ENCODE data around the gene F10. TPM values are rescaled to one million over a fixed set of nuclear protein-coding genes. Genes with fewer than 3 reads are reported as not detected.

Gene F10
- total and polyA plus RNA-seq, 2 of the 13 experiments (the other 11 are each of a cell fraction or from before 2014, with no cell fraction given): 58.4 to 237 TPM

- TF ChIP-seq ZFP36 (IDR thresholded peaks at IDR 0.05; ENCODE audit: borderline replicate concordance, low read depth, low read length, partially characterized antibody) (no peak), HHEX (CRISPR knock-in tag; IDR thresholded peaks at IDR 0.05) (0 out of 2 replicates have a peak, but pooled peaks have one; percentile 24), ZNF512B (CRISPR knock-in tag; IDR thresholded peaks at IDR 0.05; ENCODE audit: borderline replicate concordance) (peak; percentile 68; the same call in 1 of the 2 replicates), HMG20A (CRISPR knock-in tag; IDR thresholded peaks at IDR 0.05; ENCODE audit: borderline replicate concordance) (peak; percentile 83), ZNF605 (CRISPR knock-in tag; IDR thresholded peaks at IDR 0.05) (peak; percentile 54; the same call in 1 of the 2 replicates), TFDP2 (CRISPR knock-in tag; IDR thresholded peaks at IDR 0.05) (peak; percentile 46; the same call in 1 of the 2 replicates), SKIL (CRISPR knock-in tag; IDR thresholded peaks at IDR 0.05; ENCODE audit: borderline replicate concordance) (0 out of 2 replicates have a peak, but pooled peaks have one; percentile 51), KMT2B (CRISPR knock-in tag; IDR thresholded peaks at IDR 0.05) (0 out of 2 replicates have a peak, but pooled peaks have one; percentile 28), CENPT (CRISPR knock-in tag; IDR thresholded peaks at IDR 0.05; ENCODE audit: low read depth) (no peak), RARA (CRISPR knock-in tag; IDR thresholded peaks at IDR 0.05) (peak; percentile 74), ELF4 (CRISPR knock-in tag; IDR thresholded peaks at IDR 0.05; ENCODE audit: borderline replicate concordance) (peak; percentile 50; the same call in 1 of the 2 replicates), XBP1 (CRISPR knock-in tag; IDR thresholded peaks at IDR 0.05) (no peak), HMGXB3 (CRISPR knock-in tag; IDR thresholded peaks at IDR 0.05; ENCODE audit: borderline replicate concordance) (no peak), CBX5 (CRISPR knock-in tag; IDR thresholded peaks at IDR 0.05; ENCODE audit: borderline replicate concordance) (peak; percentile 32; the same call in 1 of the 2 replicates), POGK (CRISPR knock-in tag; conservative IDR thresholded peaks at IDR 0.05) (0 out of 2 replicates have a peak, but pooled peaks have one; percentile 24)
These were observed 61.0 kb downstream of the F10 start (continued) for GRCh38 chr13:113183450-113184129.
